K562 (cell line): ENCODE results near the gene NCAPD2. TPM values are rescaled to one million over a fixed set of nuclear protein-coding genes. Genes with fewer than 3 reads are reported as not detected.
A peak's percentile ranks its signal among the peaks of the same experiment; 100 is the strongest.

Source experiments
- ATAC-seq: fragments of 200-7000 bp; cut with Tn5 transposase; 3 replicates; pipeline ENCODE4 v1.9.1; 2020; ENCODE audit warnings: moderate library complexity
- BruUV-seq: library from RNA; stranded (reverse); fragments of 400-500 nt; replicated peaks from 2 replicates; lab custom pipeline; 2021; lab: Mats Ljungman, UMichigan
- CTCF ChIA-PET: fragments of 300-600 bp; formaldehyde crosslinking; extraction: SDS; loops from one replicate; lab custom pipeline; 2021; ENCODE audit warnings: low intra/inter-chr PET ratio; lab: Yijun Ruan, JAX
- POLR2A ChIA-PET: fragments of 300-600, 350-650 bp; sonication (Branson Sonifier 250); formaldehyde crosslinking; extraction: SDS; loops from one replicate; lab custom pipeline; 2021; ENCODE audit warnings: antibody characterized with exemption, inconsistent platforms; lab: Yijun Ruan, JAX
- DNase-seq, 4 experiments: peaks; one replicate each; pipeline versions ENCODE4 v3.0.0 to v3.0.0-alpha.2; 2011 to 2018; ENCODE audit warnings: low spot score in 3 of 4, mixed read lengths in 3 of 4; ENCODE audit errors: extremely low read depth in 1 of 4
- FAIRE-seq: peaks from 2 replicates; lab custom pipeline; 2011; peaks lifted over from hg19 to GRCh38; lab: Jason Lieb, UNC
- H2AFZ ChIP-seq: 2 replicates; pipeline ENCODE4 v1.6.0; 2011; ENCODE audit warnings: low read depth, low read length, control low read depth, inconsistent platforms
- H3K27ac ChIP-seq: fragments of 200-600 bp; 3 replicates; pipeline ENCODE4 v1.8.0; 2011; ENCODE audit warnings: low read depth, mild to moderate bottlenecking, control low read depth, inconsistent platforms, low read length, moderate library complexity, mixed read lengths; ENCODE audit errors: extremely low read depth
- H3K27me3 ChIP-seq, 2 experiments: fragments of 300-600 bp in 1 of 2; 2 replicates in 1 of 2; 3 replicates in 1 of 2; pipeline versions ENCODE4 v1.6.0 to v1.8.0; 2011; ENCODE audit warnings: inconsistent platforms in 2 of 2, low read length in 2 of 2, mild to moderate bottlenecking in 1 of 2, mixed read lengths in 1 of 2, moderate library complexity in 1 of 2; ENCODE audit not compliant: control insufficient read depth in 2 of 2, insufficient read depth in 2 of 2
- H3K36me3 ChIP-seq: fragments of 300-600 bp; 3 replicates; pipeline ENCODE4 v1.8.0; 2011; ENCODE audit warnings: mild to moderate bottlenecking, low read length, inconsistent platforms; ENCODE audit not compliant: control insufficient read depth, insufficient read depth
- H3K4me1 ChIP-seq, 2 experiments: fragments of 200-600 bp in 1 of 2; replicated peaks in 1 of 2; 2 replicates in 1 of 2; 3 replicates in 1 of 2; pipeline versions ENCODE4 v1.5.1 to v1.8.0; 2011; ENCODE audit warnings: inconsistent platforms in 2 of 2, low read length in 2 of 2, mild to moderate bottlenecking in 1 of 2, mixed read lengths in 1 of 2, moderate library complexity in 1 of 2; ENCODE audit not compliant: control insufficient read depth in 2 of 2, insufficient read depth in 2 of 2
- H3K4me2 ChIP-seq: 2 replicates; pipeline ENCODE4 v1.6.1; 2011; ENCODE audit warnings: low read length, control low read depth, inconsistent platforms, mixed read lengths; ENCODE audit not compliant: insufficient read depth
- H3K4me3 ChIP-seq: fragments of 200-600 bp; sonication (generic), shearing (Covaris generic); 2 replicates; pipeline ENCODE4 v1.5.1; 2016; ENCODE audit warnings: control low read depth, inconsistent platforms
- H3K79me2 ChIP-seq: fragments of 200-600 bp; 3 replicates; pipeline ENCODE4 v1.8.0; 2011; ENCODE audit warnings: low read length, inconsistent platforms; ENCODE audit not compliant: control insufficient read depth, insufficient read depth
- H3K9ac ChIP-seq, 2 experiments: 2 replicates each; pipeline versions ENCODE4 v1.6.0 to v1.6.1; 2011; ENCODE audit warnings: low read depth in 2 of 2, low read length in 2 of 2, control low read depth in 1 of 2, inconsistent platforms in 1 of 2, mild to moderate bottlenecking in 1 of 2, mixed read lengths in 1 of 2; ENCODE audit not compliant: insufficient read depth in 1 of 2
- H3K9me1 ChIP-seq: one replicate; pipeline ENCODE4 v1.6.0; 2011; ENCODE audit warnings: inconsistent platforms, mild to moderate bottlenecking, low read length, moderate library complexity; ENCODE audit not compliant: control insufficient read depth, insufficient read depth
- H3K9me3 ChIP-seq: replicated peaks from 2 replicates; pipeline ENCODE4 v1.5.1; 2011; ENCODE audit warnings: low read depth, low read length, inconsistent platforms; ENCODE audit not compliant: control insufficient read depth, insufficient read depth
- H4K20me1 ChIP-seq: replicated peaks from 2 replicates; pipeline ENCODE4 v1.6.1; 2011; ENCODE audit warnings: low read length, inconsistent platforms, mixed read lengths; ENCODE audit not compliant: control insufficient read depth, insufficient read depth
- CBX1 ChIP-seq: sonication (generic); IDR thresholded peaks from 2 replicates; pipeline ENCODE4 v1.6.1; 2016; ENCODE audit warnings: antibody characterized with exemption, low read depth, mild to moderate bottlenecking
- DPF2 ChIP-seq: fragments of 450-650 bp; IDR thresholded peaks from 2 replicates; pipeline ENCODE4 v1.6.1; 2016
- EGR1 ChIP-seq: fragments of 450-650 bp; conservative IDR thresholded peaks from 2 replicates; pipeline ENCODE4 v1.6.1; 2017; ENCODE audit warnings: mild to moderate bottlenecking
- ETV5 ChIP-seq: sonication (generic); formaldehyde crosslinking; IDR thresholded peaks from 2 replicates; pipeline ENCODE4 v1.4.0; 2020; ENCODE audit warnings: low read depth, mild to moderate bottlenecking, missing genetic modification reagents
- ETV6 ChIP-seq, 3 experiments: fragments of 150-350 bp in 1 of 3; sonication (generic) in 1 of 3; formaldehyde crosslinking in 1 of 3; IDR thresholded peaks; 2 replicates each; pipeline versions ENCODE4 v1.6.1 to v1.8.0; 2014 to 2022; ENCODE audit warnings: borderline replicate concordance in 2 of 3, low read depth in 2 of 3, antibody characterized with exemption in 1 of 3, low read length in 1 of 3, mild to moderate bottlenecking in 1 of 3, missing genetic modification reagents in 1 of 3
- ILK ChIP-seq: fragments of 450-650 bp; IDR thresholded peaks from 2 replicates; pipeline ENCODE4 v1.6.1; 2016; ENCODE audit warnings: missing genetic modification characterization, low read depth, mild to moderate bottlenecking, missing compliant biosample characterization, moderate library complexity, borderline replicate concordance
- L3MBTL2 ChIP-seq: fragments of 450-650 bp; IDR thresholded peaks from 2 replicates; pipeline ENCODE4 v1.6.1; 2016; ENCODE audit warnings: mild to moderate bottlenecking, moderate library complexity
- MCM5 ChIP-seq: fragments of 450-650 bp; IDR thresholded peaks from 2 replicates; pipeline ENCODE4 v1.6.1; 2016; ENCODE audit warnings: low read depth
- PHF8 ChIP-seq: fragments of 200-600 bp; sonication (generic); IDR thresholded peaks from 2 replicates; pipeline ENCODE4 v1.6.1; 2012; ENCODE audit warnings: mixed run types, mild to moderate bottlenecking, inconsistent platforms, low read length, moderate library complexity, borderline replicate concordance
- PYGO2 ChIP-seq: fragments of 450-650 bp; IDR thresholded peaks from 2 replicates; pipeline ENCODE4 v1.6.1; 2016; ENCODE audit warnings: mild to moderate bottlenecking, missing genetic modification characterization, moderate library complexity, missing compliant biosample characterization
- RFX5 ChIP-seq: IDR thresholded peaks from 2 replicates; pipeline ENCODE4 v1.6.1; 2011; ENCODE audit warnings: low read depth, mild to moderate bottlenecking, improper control_type of control experiment, low read length
- RHOXF2B ChIP-seq: fragments of 250-450 bp; sonication (Bioruptor Pico); conservative IDR thresholded peaks from 2 replicates; pipeline ENCODE4 v1.5.1; 2021
- SIN3B ChIP-seq: fragments of 450-650 bp; IDR thresholded peaks from 2 replicates; pipeline ENCODE4 v1.6.1; 2017; ENCODE audit warnings: low read depth, mild to moderate bottlenecking, moderate library complexity
- SMAD4 ChIP-seq: fragments of 250-450 bp; sonication (Bioruptor Pico); conservative IDR thresholded peaks from 2 replicates; pipeline ENCODE4 v1.8.0; 2021; ENCODE audit warnings: inconsistent platforms, mild to moderate bottlenecking, moderate library complexity
- SMC3 ChIP-seq: conservative IDR thresholded peaks from 2 replicates; pipeline ENCODE4 v1.6.1; 2011; ENCODE audit warnings: low read depth, low read length, improper control_type of control experiment; ENCODE audit not compliant: insufficient read depth
- TCF7 ChIP-seq: sonication (generic); IDR thresholded peaks from 2 replicates; pipeline ENCODE4 v1.6.1; 2016; ENCODE audit warnings: antibody characterized with exemption, borderline replicate concordance
- ZNF239 ChIP-seq: fragments of 250-450 bp; sonication (Bioruptor Pico); IDR thresholded peaks from 2 replicates; pipeline ENCODE4 v1.4.0; 2020; ENCODE audit warnings: mild to moderate bottlenecking
- ZNF24 ChIP-seq: fragments of 450-650 bp; IDR thresholded peaks from 2 replicates; pipeline ENCODE4 v1.6.1; 2016
- WGBS: fragments of 100-300 bp; shearing (Covaris generic); methylation state at CpG from one replicate; pipeline ENCODE4 v1.1.6; 2016; ENCODE audit warnings: low coverage, mixed read lengths; ENCODE audit not compliant: insufficient coverage; ENCODE audit errors: missing lambda C conversion rate; 5-methylcytosine and 5-hydroxymethylcytosine counted together
- in situ Hi-C: fragments of 300-500 bp; cut with MboI; formaldehyde crosslinking; loops from 4 replicates; pipeline ENCODE4 v1.15.0; 2018; ENCODE audit warnings: inconsistent platforms, mixed read lengths
- intact Hi-C: fragments of 100-400 bp; cut with micrococcal nuclease; formaldehyde crosslinking; loops from 2 replicates; pipeline ENCODE4 v1.14.2; 2022
- polyA plus RNA-seq, 8 experiments: library from polyadenylated mRNA; depleted of rRNA in 4 of 8; stranded (reverse) in 5 of 8; unstranded in 3 of 8; fragments of >200 nt; fragmentation: Nextera tagmentation in 2 of 8; fragmentation: Illumina TruSeq in 1 of 8; extraction: Ambion mirVana in 2 of 8; extraction: Trizol in 1 of 8; gene quantifications; 2 replicates each; pipeline versions ENCODE4 v1.2.1 to v1.2.3, GENCODE V29; 2011 to 2014; ENCODE audit warnings: inconsistent platforms in 1 of 8, missing spikeins in 1 of 8
- total RNA-seq, 7 experiments: library from RNA; depleted of rRNA in 6 of 7; stranded (reverse); fragments of >200 nt in 6 of 7; fragmentation: Illumina TruSeq in 2 of 7; extraction: Trizol in 2 of 7; gene quantifications; 2 replicates each; pipeline versions ENCODE4 v1.2.1 to v1.2.3, GENCODE V29; 2011 to 2021; ENCODE audit warnings: low replicate concordance in 1 of 7
- TF ChIP-seq, protein P1 (sequence below): sonication (generic); formaldehyde crosslinking; IDR thresholded peaks from 2 replicates; pipeline ENCODE4 v1.8.0; 2022; ENCODE audit warnings: missing genetic modification reagents, mild to moderate bottlenecking, moderate library complexity, borderline replicate concordance
- TF ChIP-seq, protein P2 (sequence below): fragments of 250-450 bp; sonication (Bioruptor Pico); IDR thresholded peaks from 2 replicates; pipeline ENCODE4 v1.8.0; 2022; ENCODE audit warnings: moderate library complexity, mild to moderate bottlenecking, inconsistent platforms

Gene NCAPD2
- total and polyA plus RNA-seq, 9 of the 15 experiments (the other 6 are each of a cell fraction or from before 2014, with no cell fraction given) = 16.9 to 93.7 (median 68.3) TPM

DNA sequence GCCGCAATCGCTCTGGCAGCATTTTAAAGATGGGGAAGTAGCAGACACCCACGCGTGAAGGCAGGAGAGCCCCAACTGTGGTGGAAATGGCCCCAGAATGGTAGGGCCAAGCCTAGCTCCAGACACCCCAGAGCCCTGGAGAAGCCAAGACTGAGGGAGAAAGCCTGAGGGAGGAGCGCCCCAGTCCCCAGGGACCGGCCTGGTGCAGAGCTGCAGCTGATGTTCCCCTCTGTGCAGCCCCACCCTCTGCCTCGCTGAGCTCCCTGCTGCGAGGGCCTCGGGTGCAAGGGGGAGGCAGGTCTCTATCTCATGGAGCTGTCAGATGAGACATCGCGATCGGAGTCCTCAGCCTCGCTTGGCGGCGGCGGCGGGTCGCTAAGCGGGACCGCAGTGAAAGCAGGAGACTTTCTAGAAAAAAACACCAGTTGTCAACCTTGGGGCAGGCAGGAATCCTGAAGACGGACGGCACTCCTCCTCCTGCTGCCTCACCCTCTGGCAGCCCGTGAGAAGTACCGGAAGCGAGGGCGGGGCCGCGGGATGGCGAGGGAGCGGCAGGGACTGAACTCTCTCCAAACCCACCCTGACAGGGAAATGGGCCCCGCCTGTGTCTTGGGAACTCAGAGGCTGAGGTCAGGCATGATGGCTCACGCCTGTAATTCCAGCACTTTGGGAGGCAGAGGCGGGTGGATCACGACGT, 46.4 kb downstream of the NCAPD2 start:
- Histone ChIP-seq H3K79me2 (peaks cover 28% of the 10 kb centered on the region), H3K36me3 (peaks cover 36% of the 10 kb centered on the region), H3K27me3 (no peaks in the 10 kb centered on the region), H3K27ac (peak overlapping the region; percentile 53; the same call in 1 of the 3 replicates), H3K4me2 (peak overlapping the region; percentile 80), H3K9me1 (no peaks in the 10 kb centered on the region), H3K4me1 (peaks cover 59 to 75% of the 10 kb centered on the region in 2 experiments), H2AFZ (peak overlapping the region; percentile 60), H4K20me1 (peaks cover 35% of the 10 kb centered on the region), H3K9me3 (no peaks in the 10 kb centered on the region), H3K9ac (peak overlapping the region in 1 of 2 experiments; percentile 89; a peak in 2 of 4 replicates), H3K4me3 (peak overlapping the region; percentile 7)
- peak; percentile 70 for ATAC-seq
- in situ Hi-C loops (no loop called here), intact Hi-C loops (no loop called here)
- peak; percentile 11 for FAIRE-seq
- BruUV-seq = no TSS peak
- DNase-seq = peak; percentile 60 to 81 (median 66)
- WGBS = 6% methylated on average over 33 of the region's 35 CpGs
- ChIA-PET POLR2A (interaction anchor here (0.6 to 2.4 kb wide), 6 partner anchors 11 to 305 kb away, joined by 3 to 10 read pairs (median 4); no protein-coding TSS in a partner anchor), CTCF (interaction anchor here (0.6 kb wide), 1 partner anchor 211 kb away, joined by 3 read pairs; no protein-coding TSS in a partner anchor)
- TF ChIP-seq SMC3 = no peak
- TF ChIP-seq, protein P1, sequence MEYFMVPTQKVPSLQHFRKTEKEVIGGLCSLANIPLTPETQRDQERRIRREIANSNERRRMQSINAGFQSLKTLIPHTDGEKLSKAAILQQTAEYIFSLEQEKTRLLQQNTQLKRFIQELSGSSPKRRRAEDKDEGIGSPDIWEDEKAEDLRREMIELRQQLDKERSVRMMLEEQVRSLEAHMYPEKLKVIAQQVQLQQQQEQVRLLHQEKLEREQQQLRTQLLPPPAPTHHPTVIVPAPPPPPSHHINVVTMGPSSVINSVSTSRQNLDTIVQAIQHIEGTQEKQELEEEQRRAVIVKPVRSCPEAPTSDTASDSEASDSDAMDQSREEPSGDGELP (CRISPR knock-in tag) = peak; percentile 84
- TF ChIP-seq DPF2 = 0 out of 2 replicates have a peak, but pooled peaks have one; percentile 46
- TF ChIP-seq, protein P2, sequence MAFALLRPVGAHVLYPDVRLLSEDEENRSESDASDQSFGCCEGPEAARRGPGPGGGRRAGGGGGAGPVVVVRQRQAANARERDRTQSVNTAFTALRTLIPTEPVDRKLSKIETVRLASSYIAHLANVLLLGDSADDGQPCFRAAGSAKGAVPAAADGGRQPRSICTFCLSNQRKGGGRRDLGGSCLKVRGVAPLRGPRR (CRISPR knock-in tag) = no peak
- TF ChIP-seq ZNF24 = no peak
- no peak for TF ChIP-seq RHOXF2B (CRISPR knock-in tag)
- no peak for TF ChIP-seq ETV6 (IDR thresholded peaks at IDR 0.05; ENCODE audit: borderline replicate concordance in 1 of 2, low read depth in 2 of 2, low read length in 1 of 2)
- TF ChIP-seq ETV6 (CRISPR knock-in tag; IDR thresholded peaks at IDR 0.05; ENCODE audit: borderline replicate concordance) = no peak
- TF ChIP-seq L3MBTL2 = peak; percentile 42; the same call in 1 of the 2 replicates
- TF ChIP-seq PYGO2 (tag) = no peak
- 0 out of 2 replicates have a peak, but pooled peaks have one; percentile 47 for TF ChIP-seq SMAD4 (CRISPR knock-in tag)
- no peak for TF ChIP-seq TCF7
- no peak for TF ChIP-seq CBX1
- TF ChIP-seq PHF8 = 0 out of 2 replicates have a peak, but pooled peaks have one; percentile 14
- TF ChIP-seq ZNF239 (CRISPR knock-in tag) = no peak
- TF ChIP-seq MCM5 = no peak
- TF ChIP-seq EGR1 = 0 out of 2 replicates have a peak, but pooled peaks have one; percentile 11
- no peak for TF ChIP-seq RFX5
- TF ChIP-seq SIN3B = no peak
- peak; percentile 67 for TF ChIP-seq ETV5 (CRISPR knock-in tag)
- no peak for TF ChIP-seq ILK (tag)
